ENCODE results near the gene RHBDD1.

Gene RHBDD1

DNA sequence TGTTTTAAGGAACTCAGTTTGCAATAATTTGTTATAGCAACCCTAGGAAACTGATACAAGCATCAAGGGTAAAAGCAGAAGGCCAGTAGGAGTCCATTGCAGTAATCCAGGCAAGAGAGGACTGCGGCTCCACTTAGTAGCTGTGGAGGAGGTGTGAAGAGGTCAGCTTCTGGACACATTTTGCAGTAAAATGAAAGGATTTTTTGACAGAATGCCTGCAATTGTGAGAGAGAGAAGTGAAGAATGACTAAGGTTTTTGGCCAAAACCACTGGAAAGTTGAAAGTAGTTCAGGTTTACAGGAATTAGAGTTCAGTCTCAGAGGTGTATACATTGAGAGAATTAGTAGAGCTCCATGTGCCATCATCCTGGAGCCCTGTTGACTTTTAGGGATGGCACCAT, 129.5 kb downstream of the RHBDD1 start:
- H3K4me3 ChIP-seq (ENCODE audit: low read length) = no peak overlapping the region
- no peaks in the 10 kb centered on the region for H3K36me3 ChIP-seq (ENCODE audit: control insufficient read depth, insufficient read depth, low read length)
- no peaks in the 10 kb centered on the region for H3K9me3 ChIP-seq (ENCODE audit: control insufficient read depth, low read length)
- H3K27me3 ChIP-seq (ENCODE audit: control insufficient read depth, insufficient read depth, low read length) = no peaks in the 10 kb centered on the region
- no peak overlapping the region for H3K9ac ChIP-seq (ENCODE audit: low read length)
- no peaks in the 10 kb centered on the region for H3K4me1 ChIP-seq (ENCODE audit: control insufficient read depth, insufficient read depth, low read length)

DNA sequence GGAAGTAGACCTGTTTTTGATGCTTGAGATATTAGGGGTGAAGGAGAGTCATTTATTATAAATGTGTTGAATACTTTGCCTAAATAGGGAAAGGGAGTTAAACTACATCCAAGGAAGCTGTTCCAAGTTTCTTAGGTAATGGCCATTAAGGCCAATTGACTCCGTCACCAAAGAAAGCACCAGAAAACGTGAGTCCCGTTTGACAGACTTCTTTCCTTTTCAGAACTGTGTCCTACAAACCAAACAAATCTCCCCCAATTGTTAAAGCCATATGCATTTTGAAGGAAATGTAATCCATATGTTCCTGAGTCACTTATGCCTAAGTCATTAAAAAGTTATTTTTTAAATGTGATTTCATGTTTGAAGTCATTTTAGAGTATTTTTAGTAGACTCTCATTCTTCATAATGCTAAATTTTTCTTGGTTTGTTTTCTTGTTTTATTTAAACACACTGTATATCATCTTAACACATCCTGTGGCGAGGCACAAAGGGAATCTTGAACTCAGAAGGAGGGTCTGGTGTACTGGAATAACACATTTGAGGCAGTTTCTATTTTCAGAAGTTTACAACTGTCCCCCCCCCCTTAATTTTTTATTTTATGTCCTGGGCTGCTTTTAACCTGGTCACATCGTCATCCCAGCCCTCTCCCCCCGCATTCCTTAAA, 133.7 kb downstream of the RHBDD1 start:
- no peak overlapping the region for H3K9ac ChIP-seq (ENCODE audit: low read length)
- no peaks in the 10 kb centered on the region for H3K36me3 ChIP-seq (ENCODE audit: control insufficient read depth, insufficient read depth, low read length)
- H3K4me3 ChIP-seq (ENCODE audit: low read length) = no peak overlapping the region
- H3K27me3 ChIP-seq (ENCODE audit: control insufficient read depth, insufficient read depth, low read length) = no peaks in the 10 kb centered on the region
- no peaks in the 10 kb centered on the region for H3K9me3 ChIP-seq (ENCODE audit: control insufficient read depth, low read length)
- no peaks in the 10 kb centered on the region for H3K4me1 ChIP-seq (ENCODE audit: control insufficient read depth, insufficient read depth, low read length)

DNA sequence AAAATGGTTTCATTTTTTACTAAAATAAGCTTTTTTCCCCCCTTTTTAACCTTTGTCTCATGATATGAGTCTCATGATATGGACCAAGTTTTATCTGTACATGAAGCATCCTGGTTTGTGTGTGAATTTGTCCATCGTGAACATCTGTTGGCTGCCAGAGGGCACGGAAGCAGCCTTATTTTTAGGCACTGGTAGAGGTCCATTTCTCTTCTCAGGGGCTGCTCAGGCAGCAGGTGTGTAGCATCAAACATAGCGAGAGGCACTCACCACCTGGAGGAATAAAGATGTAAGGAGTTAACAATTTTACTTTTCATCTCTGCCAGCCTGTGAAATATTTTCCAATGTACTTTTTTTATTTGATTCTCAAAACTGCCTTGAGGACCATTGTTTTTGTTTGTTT, 134.5 kb downstream of the RHBDD1 start:
- no peaks in the 10 kb centered on the region for H3K4me1 ChIP-seq (ENCODE audit: control insufficient read depth, insufficient read depth, low read length)
- no peaks in the 10 kb centered on the region for H3K27me3 ChIP-seq (ENCODE audit: control insufficient read depth, insufficient read depth, low read length)
- H3K36me3 ChIP-seq (ENCODE audit: control insufficient read depth, insufficient read depth, low read length) = no peaks in the 10 kb centered on the region
- no peak overlapping the region for H3K4me3 ChIP-seq (ENCODE audit: low read length)
- no peak overlapping the region for H3K9ac ChIP-seq (ENCODE audit: low read length)
- H3K9me3 ChIP-seq (ENCODE audit: control insufficient read depth, low read length) = no peaks in the 10 kb centered on the region

DNA sequence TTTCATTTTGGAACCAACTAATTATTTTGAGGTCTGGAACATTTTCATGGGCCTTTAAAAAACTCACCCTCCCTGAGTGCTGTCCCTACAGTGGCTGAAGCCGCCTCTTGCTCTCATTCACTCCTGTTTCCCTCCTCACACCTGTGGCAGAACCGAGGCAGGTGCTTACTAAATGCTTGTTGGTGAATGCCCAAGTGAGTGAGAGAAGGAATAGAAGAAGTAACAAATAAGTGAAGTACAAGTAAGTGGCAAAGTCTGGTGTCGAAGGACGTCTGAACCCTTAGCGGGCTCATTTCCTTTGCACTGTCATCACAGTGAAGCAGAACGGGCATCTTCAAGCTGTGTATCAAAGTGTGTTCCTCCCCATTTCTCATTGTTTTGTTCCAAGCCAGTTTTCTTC, 135.2 kb downstream of the RHBDD1 start:
- Histone ChIP-seq H3K9ac (ENCODE audit: low read length) (no peak overlapping the region), H3K36me3 (ENCODE audit: control insufficient read depth, insufficient read depth, low read length) (no peaks in the 10 kb centered on the region), H3K9me3 (ENCODE audit: control insufficient read depth, low read length) (no peaks in the 10 kb centered on the region), H3K4me1 (ENCODE audit: control insufficient read depth, insufficient read depth, low read length) (no peaks in the 10 kb centered on the region), H3K27me3 (ENCODE audit: control insufficient read depth, insufficient read depth, low read length) (no peaks in the 10 kb centered on the region), H3K4me3 (ENCODE audit: low read length) (no peak overlapping the region)

DNA sequence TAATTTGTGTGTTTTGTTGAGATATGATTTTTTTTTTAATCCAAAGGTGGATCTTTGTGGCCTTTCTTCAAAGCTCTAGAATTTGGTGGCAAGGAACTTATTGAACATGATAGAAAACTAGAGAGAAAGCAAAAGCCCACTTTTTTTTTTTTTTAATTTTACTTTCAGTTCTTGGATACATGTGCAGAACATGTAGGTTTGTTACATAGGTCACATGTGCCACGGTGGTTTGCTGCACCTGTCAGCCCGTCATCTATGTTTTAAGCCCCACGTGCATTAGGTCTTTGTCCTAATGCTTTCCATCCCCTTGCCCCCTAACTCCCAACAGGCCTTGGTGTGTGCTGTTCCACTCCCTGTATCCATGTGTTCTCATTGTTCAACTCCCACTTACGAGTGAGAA, 135.9 kb downstream of the RHBDD1 start:
- H3K4me1 ChIP-seq (ENCODE audit: control insufficient read depth, insufficient read depth, low read length) = no peaks in the 10 kb centered on the region
- H3K9ac ChIP-seq (ENCODE audit: low read length) = no peak overlapping the region
- no peaks in the 10 kb centered on the region for H3K9me3 ChIP-seq (ENCODE audit: control insufficient read depth, low read length)
- H3K4me3 ChIP-seq (ENCODE audit: low read length) = no peak overlapping the region
- H3K36me3 ChIP-seq (ENCODE audit: control insufficient read depth, insufficient read depth, low read length) = no peaks in the 10 kb centered on the region
- H3K27me3 ChIP-seq (ENCODE audit: control insufficient read depth, insufficient read depth, low read length) = no peaks in the 10 kb centered on the region

DNA sequence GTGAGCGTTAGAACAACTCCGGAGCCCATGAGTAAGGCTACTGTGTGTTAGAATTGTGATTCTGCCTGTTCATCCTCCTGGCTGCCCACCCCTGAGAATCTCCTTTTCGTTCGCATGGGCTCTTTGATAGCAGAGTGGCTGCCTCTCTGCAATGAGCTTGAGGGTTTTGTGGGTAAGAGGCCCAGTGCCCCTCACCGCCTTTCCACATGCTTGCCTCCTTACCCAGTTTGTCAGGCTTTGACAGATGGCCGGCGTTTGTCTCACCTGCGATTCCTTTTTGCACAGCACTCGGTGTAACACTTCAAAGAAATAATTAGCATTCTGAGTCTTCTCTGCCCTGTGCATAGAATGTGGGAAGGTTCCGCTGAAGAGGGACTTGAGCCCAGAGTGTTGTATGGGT, 138.0 kb downstream of the RHBDD1 start:
- no peaks in the 10 kb centered on the region for H3K4me1 ChIP-seq (ENCODE audit: control insufficient read depth, insufficient read depth, low read length)
- H3K4me3 ChIP-seq (ENCODE audit: low read length) = no peak overlapping the region

DNA sequence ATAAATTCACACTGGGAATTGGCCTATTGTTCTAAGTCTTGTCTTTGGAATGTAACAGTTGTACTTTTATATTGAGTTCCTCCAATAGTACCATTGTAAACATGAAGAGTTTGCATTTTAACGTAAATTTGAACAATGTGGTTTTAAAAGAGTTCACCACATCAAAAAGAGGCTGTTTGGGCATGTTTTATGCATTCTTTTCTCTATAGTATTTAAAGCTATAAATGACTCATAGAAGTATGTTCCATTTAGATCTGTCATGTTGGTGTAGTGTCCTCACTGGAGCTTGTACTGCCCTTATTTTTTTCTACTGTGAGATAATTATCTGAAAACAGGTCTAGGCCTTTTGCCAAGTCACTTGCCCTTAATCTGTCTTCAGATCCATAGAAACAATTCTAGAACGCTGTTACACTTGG, 141.9 kb downstream of the RHBDD1 start:
- Histone ChIP-seq H3K4me3 (ENCODE audit: low read length) (no peak overlapping the region), H3K9me3 (ENCODE audit: control insufficient read depth, low read length) (no peaks in the 10 kb centered on the region), H3K9ac (ENCODE audit: low read length) (no peak overlapping the region), H3K27me3 (ENCODE audit: control insufficient read depth, insufficient read depth, low read length) (no peaks in the 10 kb centered on the region), H3K4me1 (ENCODE audit: control insufficient read depth, insufficient read depth, low read length) (peaks cover 8% of the 10 kb centered on the region), H3K36me3 (ENCODE audit: control insufficient read depth, insufficient read depth, low read length) (no peaks in the 10 kb centered on the region)

More for the DNA sequence above, 138.0 kb downstream of the RHBDD1 start:
- no peak overlapping the region for H3K9ac ChIP-seq (ENCODE audit: low read length)
- H3K9me3 ChIP-seq (ENCODE audit: control insufficient read depth, low read length) = no peaks in the 10 kb centered on the region
- no peaks in the 10 kb centered on the region for H3K27me3 ChIP-seq (ENCODE audit: control insufficient read depth, insufficient read depth, low read length)
- no peaks in the 10 kb centered on the region for H3K36me3 ChIP-seq (ENCODE audit: control insufficient read depth, insufficient read depth, low read length)

DNA sequence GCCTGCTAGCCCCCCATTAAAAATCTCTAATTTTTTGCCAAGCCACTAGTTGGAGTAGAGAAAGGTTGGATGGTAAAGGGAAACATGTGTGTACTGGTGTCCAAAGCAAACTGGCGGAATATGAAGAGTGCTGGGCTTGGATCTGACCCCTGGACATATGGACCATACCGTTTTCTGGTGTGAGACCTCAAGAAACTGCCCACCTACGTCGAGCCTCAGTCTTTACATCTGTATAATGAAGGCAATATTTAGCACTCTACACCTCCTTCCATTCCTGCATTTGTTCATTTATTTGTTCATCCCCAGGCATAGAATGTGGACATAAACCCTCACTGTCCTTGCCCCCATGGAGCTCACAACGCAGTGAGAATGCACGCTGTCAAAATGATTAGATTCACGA, 142.4 kb downstream of the RHBDD1 start:
- Histone ChIP-seq H3K9me3 (ENCODE audit: control insufficient read depth, low read length) (no peaks in the 10 kb centered on the region), H3K4me3 (ENCODE audit: low read length) (no peak overlapping the region), H3K36me3 (ENCODE audit: control insufficient read depth, insufficient read depth, low read length) (no peaks in the 10 kb centered on the region), H3K27me3 (ENCODE audit: control insufficient read depth, insufficient read depth, low read length) (no peaks in the 10 kb centered on the region), H3K9ac (ENCODE audit: low read length) (no peak overlapping the region), H3K4me1 (ENCODE audit: control insufficient read depth, insufficient read depth, low read length) (peaks cover 8% of the 10 kb centered on the region)

DNA sequence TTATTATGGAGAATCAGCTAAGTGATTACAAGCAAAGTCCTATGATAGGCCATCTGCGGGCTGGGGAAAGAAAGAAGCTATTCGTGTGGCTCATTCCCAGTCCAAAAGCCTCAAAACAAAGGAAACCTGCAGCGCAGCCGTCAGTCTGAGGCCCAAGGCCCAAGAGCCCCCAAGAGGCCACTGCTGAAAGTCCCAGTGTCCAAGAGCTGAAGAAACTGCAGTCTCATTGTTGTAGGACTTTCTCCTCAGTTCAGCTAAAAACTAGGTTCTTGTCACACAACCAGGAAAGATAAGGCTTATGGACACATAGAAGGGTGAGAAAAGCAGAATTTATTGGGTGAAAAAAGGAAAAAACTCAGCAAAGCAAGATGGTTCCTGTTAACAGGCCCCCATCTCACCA, 143.2 kb downstream of the RHBDD1 start:
- H3K4me1 ChIP-seq (ENCODE audit: control insufficient read depth, insufficient read depth, low read length) = peaks cover 8% of the 10 kb centered on the region
- no peak overlapping the region for H3K4me3 ChIP-seq (ENCODE audit: low read length)
- H3K36me3 ChIP-seq (ENCODE audit: control insufficient read depth, insufficient read depth, low read length) = no peaks in the 10 kb centered on the region
- H3K27me3 ChIP-seq (ENCODE audit: control insufficient read depth, insufficient read depth, low read length) = no peaks in the 10 kb centered on the region
- no peaks in the 10 kb centered on the region for H3K9me3 ChIP-seq (ENCODE audit: control insufficient read depth, low read length)
- H3K9ac ChIP-seq (ENCODE audit: low read length) = no peak overlapping the region

DNA sequence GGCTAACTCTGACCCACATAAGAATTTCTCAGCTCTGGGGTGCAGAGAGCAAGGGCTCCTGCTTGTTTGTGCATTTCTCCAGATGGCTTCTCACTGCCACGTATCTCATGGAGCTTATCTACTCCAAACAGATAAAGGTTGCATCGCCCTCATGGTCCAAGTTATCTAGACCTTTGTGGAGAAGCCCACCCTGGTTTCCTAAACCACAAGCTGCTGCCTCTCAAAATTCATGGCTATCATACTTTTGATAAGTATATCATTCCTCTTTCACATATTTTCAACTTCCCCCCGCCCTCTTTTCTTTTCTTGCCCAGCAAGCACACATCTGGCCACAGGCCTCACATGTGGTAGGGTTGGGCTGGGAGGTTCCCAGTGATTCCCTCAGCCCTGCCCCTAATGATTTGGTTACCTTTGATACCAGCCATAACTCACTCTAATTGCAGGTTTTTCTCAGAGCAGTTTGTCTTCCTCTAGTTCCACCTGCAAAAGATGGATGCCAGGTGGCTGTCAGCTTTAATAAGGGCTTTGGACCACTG, 146.0 kb downstream of the RHBDD1 start:
- peaks cover 12% of the 10 kb centered on the region for H3K4me1 ChIP-seq (ENCODE audit: control insufficient read depth, insufficient read depth, low read length)
- no peaks in the 10 kb centered on the region for H3K9me3 ChIP-seq (ENCODE audit: control insufficient read depth, low read length)
- no peak overlapping the region for H3K4me3 ChIP-seq (ENCODE audit: low read length)
- H3K9ac ChIP-seq (ENCODE audit: low read length) = no peak overlapping the region
- no peaks in the 10 kb centered on the region for H3K36me3 ChIP-seq (ENCODE audit: control insufficient read depth, insufficient read depth, low read length)
- no peaks in the 10 kb centered on the region for H3K27me3 ChIP-seq (ENCODE audit: control insufficient read depth, insufficient read depth, low read length)

DNA sequence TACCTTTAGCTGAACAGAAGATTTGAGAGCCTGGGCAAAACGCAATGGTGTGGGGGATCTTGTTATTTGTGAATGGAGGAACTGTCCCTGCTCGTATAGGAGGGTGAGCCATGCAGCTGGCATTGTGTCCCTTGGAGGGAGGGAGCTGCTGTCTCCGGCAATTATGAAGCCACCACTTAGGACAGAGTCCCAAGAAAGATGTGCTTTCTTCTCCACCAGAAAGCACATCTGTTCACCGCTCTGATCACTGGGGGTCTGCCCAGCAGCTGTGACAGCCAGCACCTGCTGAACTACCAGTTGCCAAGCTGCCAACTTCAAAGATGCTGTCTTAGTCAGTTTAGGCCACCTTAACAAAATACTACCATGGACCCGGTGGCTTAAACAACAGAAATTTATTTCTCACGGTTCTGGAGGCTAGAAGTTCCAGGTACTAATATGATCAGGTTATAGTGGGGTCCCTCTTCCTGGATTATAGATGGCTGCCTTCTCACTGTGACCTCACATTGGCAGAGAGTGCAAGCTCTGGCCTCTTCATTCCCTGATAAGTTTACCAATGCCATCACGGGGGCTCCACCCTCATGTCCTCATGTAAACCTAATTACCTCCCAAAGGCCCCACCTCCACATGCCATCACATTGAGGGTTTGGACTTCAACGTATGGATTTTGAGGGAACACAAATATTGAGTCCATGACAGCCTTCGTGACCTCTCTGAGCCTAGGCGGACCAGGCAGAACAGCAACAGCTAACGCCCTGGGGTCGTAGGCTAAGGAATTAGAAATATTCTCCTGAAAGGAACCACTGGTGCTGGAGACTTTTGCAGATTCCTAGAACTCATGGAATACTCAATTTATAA, 148.3 kb downstream of the RHBDD1 start:
- H3K27me3 ChIP-seq (ENCODE audit: control insufficient read depth, insufficient read depth, low read length) = no peaks in the 10 kb centered on the region
- no peak overlapping the region for H3K4me3 ChIP-seq (ENCODE audit: low read length)
- no peaks in the 10 kb centered on the region for H3K9me3 ChIP-seq (ENCODE audit: control insufficient read depth, low read length)
- H3K36me3 ChIP-seq (ENCODE audit: control insufficient read depth, insufficient read depth, low read length) = no peaks in the 10 kb centered on the region
- H3K4me1 ChIP-seq (ENCODE audit: control insufficient read depth, insufficient read depth, low read length) = peaks cover 12% of the 10 kb centered on the region
- H3K9ac ChIP-seq (ENCODE audit: low read length) = no peak overlapping the region

DNA sequence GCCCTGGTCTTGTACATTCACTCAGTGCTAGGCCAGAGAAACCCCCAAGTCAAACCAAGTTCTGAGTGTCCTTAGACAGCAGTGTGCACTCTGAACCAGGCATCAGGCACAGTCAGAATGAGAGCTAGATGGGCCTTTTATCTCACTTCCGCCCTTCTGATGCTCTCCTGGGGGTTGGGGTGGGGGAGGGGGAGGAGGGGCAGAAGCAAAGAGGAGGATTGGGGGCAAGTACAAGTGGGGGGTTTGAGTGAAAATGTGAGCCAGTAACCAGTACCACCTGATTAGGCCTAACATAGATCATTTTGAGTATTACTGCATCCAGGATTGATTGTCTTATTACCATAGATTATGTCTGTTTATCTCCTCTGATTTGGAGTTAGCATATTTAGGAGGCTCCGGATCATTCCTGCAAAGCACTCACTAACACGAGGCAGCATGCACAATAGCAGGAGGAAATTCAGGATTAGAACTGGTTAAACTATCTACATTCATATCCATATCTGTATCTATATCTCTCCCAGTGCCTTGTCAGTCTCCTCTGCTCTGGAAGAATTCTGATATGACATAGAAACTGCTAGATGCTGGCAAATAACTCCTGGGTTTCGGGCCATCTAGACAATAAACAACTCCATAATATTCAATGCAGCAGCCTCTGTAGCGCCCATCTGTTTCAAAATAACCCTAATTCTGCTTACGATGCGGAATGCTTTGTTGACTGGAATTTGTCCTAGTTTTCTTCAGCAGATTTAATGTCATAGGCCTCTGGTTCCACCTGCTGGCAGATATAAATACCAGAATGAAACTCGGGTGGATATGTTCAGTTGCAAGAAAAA, 149.1 kb downstream of the RHBDD1 start:
- H3K9ac ChIP-seq (ENCODE audit: low read length) = no peak overlapping the region
- H3K9me3 ChIP-seq (ENCODE audit: control insufficient read depth, low read length) = no peaks in the 10 kb centered on the region
- peaks cover 12% of the 10 kb centered on the region for H3K4me1 ChIP-seq (ENCODE audit: control insufficient read depth, insufficient read depth, low read length)
- no peaks in the 10 kb centered on the region for H3K27me3 ChIP-seq (ENCODE audit: control insufficient read depth, insufficient read depth, low read length)
- H3K36me3 ChIP-seq (ENCODE audit: control insufficient read depth, insufficient read depth, low read length) = no peaks in the 10 kb centered on the region
- H3K4me3 ChIP-seq (ENCODE audit: low read length) = no peak overlapping the region

Measured in mucosa of stomach (tissue), 1 donor.